GM13977 (cell line): ENCODE measurements around the gene NUTM2B.
"Not testable (repeated sequence)": the region's sequence is repeated elsewhere in the genome, so short reads cannot be mapped to it uniquely, and the experiment has no call there.

Experiments used
- DNase-seq: peaks from one replicate; pipeline ENCODE4 v3.0.0; 2012; ENCODE audit warnings: low spot score
- CTCF ChIP-seq: IDR thresholded peaks from 2 replicates; pipeline ENCODE4 v1.5.1; 2012; ENCODE audit warnings: mild to moderate bottlenecking, control low read depth; ENCODE audit not compliant: insufficient read depth; ENCODE audit errors: extremely low read depth, missing control alignments
- in situ Hi-C: fragments of 300-500 bp; cut with MboI; formaldehyde crosslinking; loops from one replicate; pipeline ENCODE4 v1.12.0; 2022; ENCODE audit warnings: low sequenced_read_pairs, low pct_unique_long_range_greater_than_20kb, mixed read lengths, inconsistent platforms; ENCODE audit not compliant: unreplicated experiment

The NUTM2B gene

GRCh38 chr10:79714976-79715375 is 11.9 kb downstream of the NUTM2B start:
- DNase-seq, in situ Hi-C loops: not testable (repeated sequence)

GRCh38 chr10:79716917-79717579 is 14.0 kb downstream of the NUTM2B start:
- DNase-seq, in situ Hi-C loops: not testable (repeated sequence)

- DNase-seq, in situ Hi-C loops: not testable (repeated sequence)
Observed at GRCh38 chr10:79720000-79720399, 17.0 kb downstream of the NUTM2B start.

GRCh38 chr10:79726620-79727019 is 23.6 kb downstream of the NUTM2B start:
- in situ Hi-C loops, result not testable (repeated sequence)

GRCh38 chr10:79744844-79745243 is 41.8 kb downstream of the NUTM2B start:
- in situ Hi-C loops, DNase-seq: not testable (repeated sequence)

More at GRCh38 chr10:79726620-79727019, 23.6 kb downstream of the NUTM2B start:
- not testable (repeated sequence) for DNase-seq

- in situ Hi-C loops, DNase-seq: not testable (repeated sequence)
Observed at GRCh38 chr10:79748510-79748909, 45.5 kb downstream of the NUTM2B start.

GRCh38 chr10:79753601-79754000 is 50.6 kb downstream of the NUTM2B start:
- in situ Hi-C loops, DNase-seq: not testable (repeated sequence)

- DNase-seq, in situ Hi-C loops: not testable (repeated sequence)
- TF ChIP-seq CTCF, result peak; percentile 19
Observed at GRCh38 chr10:79758297-79758993, 55.4 kb downstream of the NUTM2B start.
